H9 (cell line): ENCODE results near the gene IRF2. TPM values are rescaled to one million over a fixed set of nuclear protein-coding genes. Genes with fewer than 3 reads are reported as not detected.
A peak's percentile ranks its signal among the peaks of the same experiment; 100 is the strongest.

Source experiments
- DNase-seq: peaks from one replicate; pipeline ENCODE4 v3.0.0-alpha.2; 2017
- H2AFZ ChIP-seq: one replicate; pipeline ENCODE4 v1.6.1; 2013; ENCODE audit warnings: mild to moderate bottlenecking, low read length, control low read depth, moderate library complexity
- H2AK5ac ChIP-seq: 2 replicates; pipeline ENCODE4 v1.6.1; 2013; ENCODE audit warnings: low read length, control low read depth, mixed read lengths; ENCODE audit not compliant: insufficient read length
- H2BK120ac ChIP-seq: one replicate; pipeline ENCODE4 v1.6.1; 2013; ENCODE audit warnings: low read depth, mild to moderate bottlenecking, low read length, control low read depth, inconsistent platforms; ENCODE audit not compliant: poor library complexity, severe bottlenecking
- H2BK12ac ChIP-seq: 2 replicates; pipeline ENCODE4 v1.6.1; 2013; ENCODE audit warnings: low read length, control low read depth, mixed read lengths, low read depth; ENCODE audit not compliant: insufficient read length
- H2BK15ac ChIP-seq: 2 replicates; pipeline ENCODE4 v1.6.1; 2013; ENCODE audit warnings: low read depth, low read length, control low read depth
- H2BK20ac ChIP-seq: one replicate; pipeline ENCODE4 v1.6.1; 2013; ENCODE audit warnings: low read depth, mild to moderate bottlenecking, low read length, control low read depth, inconsistent platforms; ENCODE audit not compliant: poor library complexity, severe bottlenecking
- H2BK5ac ChIP-seq: 2 replicates; pipeline ENCODE4 v1.6.1; 2013; ENCODE audit warnings: low read length, control low read depth, mixed read lengths; ENCODE audit not compliant: insufficient read length
- H3K14ac ChIP-seq: 2 replicates; pipeline ENCODE4 v1.6.1; 2013; ENCODE audit warnings: low read length, control low read depth; ENCODE audit not compliant: insufficient read depth
- H3K18ac ChIP-seq: 2 replicates; pipeline ENCODE4 v1.6.1; 2013; ENCODE audit warnings: low read depth, mild to moderate bottlenecking, mixed read lengths, low read length, control low read depth; ENCODE audit not compliant: insufficient read length
- H3K23ac ChIP-seq: 2 replicates; pipeline ENCODE4 v1.6.1; 2013; ENCODE audit warnings: low read length, control low read depth, mixed read lengths, low read depth; ENCODE audit not compliant: insufficient read length
- H3K23me2 ChIP-seq: 2 replicates; pipeline ENCODE4 v1.6.1; 2013; ENCODE audit warnings: low read depth, mild to moderate bottlenecking, mixed read lengths, low read length, control low read depth; ENCODE audit not compliant: insufficient read length, poor library complexity, severe bottlenecking
- H3K27ac ChIP-seq: 2 replicates; pipeline ENCODE4 v1.5.1; 2013; ENCODE audit warnings: low read length, control low read depth, mixed read lengths, low read depth; ENCODE audit not compliant: insufficient read length
- H3K27me3 ChIP-seq: 2 replicates; pipeline ENCODE4 v1.6.1; 2013; ENCODE audit warnings: low read length, control low read depth, inconsistent platforms; ENCODE audit not compliant: insufficient read depth
- H3K4ac ChIP-seq: 2 replicates; pipeline ENCODE4 v1.6.1; 2013; ENCODE audit warnings: low read depth, mild to moderate bottlenecking, control low read depth, inconsistent platforms, low read length, moderate library complexity
- H3K4me1 ChIP-seq: 2 replicates; pipeline ENCODE4 v1.6.1; 2013; ENCODE audit warnings: low read length, control low read depth, inconsistent platforms; ENCODE audit not compliant: insufficient read depth
- H3K4me2 ChIP-seq: 2 replicates; pipeline ENCODE4 v1.6.1; 2013; ENCODE audit warnings: low read length, control low read depth, mixed read lengths; ENCODE audit not compliant: insufficient read length, insufficient read depth
- H3K56ac ChIP-seq: 2 replicates; pipeline ENCODE4 v1.6.1; 2013; ENCODE audit warnings: low read depth, mild to moderate bottlenecking, mixed read lengths, low read length, control low read depth; ENCODE audit not compliant: insufficient read length
- H3K79me1 ChIP-seq: 2 replicates; pipeline ENCODE4 v1.6.1; 2013; ENCODE audit warnings: low read depth, mild to moderate bottlenecking, moderate library complexity, low read length, control low read depth, inconsistent platforms; ENCODE audit not compliant: insufficient read depth, poor library complexity, severe bottlenecking
- H3K79me2 ChIP-seq: 2 replicates; pipeline ENCODE4 v1.6.1; 2013; ENCODE audit warnings: low read length, control low read depth, inconsistent platforms; ENCODE audit not compliant: insufficient read depth
- H3K9ac ChIP-seq: 2 replicates; pipeline ENCODE4 v1.6.1; 2013; ENCODE audit warnings: low read length, control low read depth, mixed read lengths; ENCODE audit not compliant: insufficient read length; ENCODE audit errors: extremely low read depth
- H3K9me3 ChIP-seq: one replicate; pipeline ENCODE4 v1.6.1; 2013; ENCODE audit warnings: low read depth, low read length, inconsistent platforms; ENCODE audit not compliant: control insufficient read depth
- H3T11ph ChIP-seq: one replicate; pipeline ENCODE4 v1.6.1; 2013; ENCODE audit warnings: mild to moderate bottlenecking, low read length, control low read depth, inconsistent platforms
- H4K20me1 ChIP-seq: one replicate; pipeline ENCODE4 v1.6.1; 2013; ENCODE audit not compliant: control insufficient read depth, insufficient read length, insufficient read depth
- H4K5ac ChIP-seq: 2 replicates; pipeline ENCODE4 v1.6.1; 2013; ENCODE audit warnings: low read depth, mild to moderate bottlenecking, mixed read lengths, low read length, control low read depth; ENCODE audit not compliant: insufficient read length
- H4K8ac ChIP-seq: replicated peaks from 2 replicates; pipeline ENCODE4 v1.6.1; 2013; ENCODE audit warnings: low read length, control low read depth, mixed read lengths, low read depth; ENCODE audit not compliant: insufficient read length
- H4K91ac ChIP-seq: 2 replicates; pipeline ENCODE4 v1.6.1; 2013; ENCODE audit warnings: low read depth, mild to moderate bottlenecking, moderate library complexity, mixed read lengths, low read length, control low read depth; ENCODE audit not compliant: insufficient read length
- H3K27ac Mint-ChIP-seq, 3 experiments: 2 replicates in 2 of 3; 3 replicates in 1 of 3; pipeline ENCODE4 v1.8.0; 2020 to 2021; ENCODE audit warnings: mixed read lengths in 3 of 3, mild to moderate bottlenecking in 1 of 3, moderate library complexity in 1 of 3
- H3K27me3 Mint-ChIP-seq: 2 replicates; pipeline ENCODE4 v1.8.0; 2021; ENCODE audit warnings: low read depth, mild to moderate bottlenecking, moderate library complexity, mixed read lengths
- H3K36me3 Mint-ChIP-seq, 3 experiments: 2 replicates in 2 of 3; 3 replicates in 1 of 3; pipeline ENCODE4 v1.8.0; 2020 to 2021; ENCODE audit warnings: low read depth in 3 of 3, mixed read lengths in 3 of 3; ENCODE audit not compliant: insufficient read depth in 1 of 3
- H3K4me1 Mint-ChIP-seq, 2 experiments: 2 replicates each; pipeline ENCODE4 v1.8.0; 2020; ENCODE audit warnings: mixed read lengths in 2 of 2
- H3K4me3 Mint-ChIP-seq, 2 experiments: 2 replicates in 1 of 2; 3 replicates in 1 of 2; pipeline ENCODE4 v1.8.0; 2020 to 2021; ENCODE audit warnings: mild to moderate bottlenecking in 2 of 2, mixed read lengths in 2 of 2, moderate library complexity in 1 of 2
- H3K9me3 Mint-ChIP-seq, 2 experiments: 2 replicates in 1 of 2; 3 replicates in 1 of 2; pipeline ENCODE4 v1.8.0; 2020; ENCODE audit warnings: mild to moderate bottlenecking in 2 of 2, mixed read lengths in 2 of 2, moderate library complexity in 1 of 2
- WGBS: extraction: QIAGEN DNeasy Blood & Tissue Kit; methylation state at CpG from one replicate; pipeline ENCODE4 v1.1.7; 2013; ENCODE audit warnings: missing lambda C conversion rate, low lambda C conversion rate, mixed read lengths; ENCODE audit not compliant: insufficient read length; ENCODE audit errors: extremely low coverage; 5-methylcytosine and 5-hydroxymethylcytosine counted together
- total RNA-seq: library from RNA; stranded (reverse); gene quantifications from 2 replicates; pipeline ENCODE4 v1.2.1, GENCODE V29; 2021
- TF ChIP-seq, protein P1 (sequence below): fragments of 200-600 bp; sonication (generic); conservative IDR thresholded peaks from 3 replicates; pipeline ENCODE4 v1.8.0; 2021; ENCODE audit warnings: antibody characterized with exemption, mild to moderate bottlenecking

The IRF2 gene
- total RNA-seq, 1 experiment from 2014 or later, result 13.5 TPM

- Histone ChIP-seq H3K9ac (no peak overlapping the region), H3T11ph (no peak overlapping the region), H3K79me2 (peaks cover 4% of the 10 kb centered on the region; the same call in 1 of the 2 replicates), H3K23me2 (no peaks in the 10 kb centered on the region), H3K18ac (no peak overlapping the region), H3K4me1 (peaks cover 14% of the 10 kb centered on the region; the same call in 1 of the 2 replicates), H4K8ac (no peak overlapping the region), H2AK5ac (no peak overlapping the region), H4K5ac (no peak overlapping the region), H4K91ac (no peak overlapping the region), H2BK120ac (no peak overlapping the region), H3K9me3 (no peaks in the 10 kb centered on the region), H4K20me1 (no peaks in the 10 kb centered on the region), H3K27me3 (no peaks in the 10 kb centered on the region), H3K4ac (no peak overlapping the region), H2BK15ac (no peak overlapping the region), H3K56ac (no peak overlapping the region), H3K23ac (no peak overlapping the region), H2AFZ (no peak overlapping the region), H2BK12ac (no peak overlapping the region), H2BK5ac (no peak overlapping the region), H3K79me1 (peaks cover 6% of the 10 kb centered on the region), H2BK20ac (no peak overlapping the region), H3K14ac (no peak overlapping the region), H3K4me2 (no peak overlapping the region), H3K27ac (no peak overlapping the region)
- H3K4me1 Mint-ChIP-seq, result peaks cover 58 to 67% of the 10 kb centered on the region in 2 experiments
- peaks cover 0 to 2% (median 0%) of the 10 kb centered on the region in 3 experiments; a peak in 2 of 7 replicates for H3K36me3 Mint-ChIP-seq
- no peaks in the 10 kb centered on the region for H3K9me3 Mint-ChIP-seq
- DNase-seq, result no peak
- H3K27me3 Mint-ChIP-seq, result no peaks in the 10 kb centered on the region
- 0 out of 5 replicates have a peak overlapping the region, but pooled peaks of 1 of the 2 experiments have one; percentile 13 for H3K4me3 Mint-ChIP-seq
- no CpG with 5 or more reads among the region's 2 CpGs for WGBS
- H3K27ac Mint-ChIP-seq, result no peak overlapping the region; a peak in 1 of 7 replicates
- TF ChIP-seq, protein P1, sequence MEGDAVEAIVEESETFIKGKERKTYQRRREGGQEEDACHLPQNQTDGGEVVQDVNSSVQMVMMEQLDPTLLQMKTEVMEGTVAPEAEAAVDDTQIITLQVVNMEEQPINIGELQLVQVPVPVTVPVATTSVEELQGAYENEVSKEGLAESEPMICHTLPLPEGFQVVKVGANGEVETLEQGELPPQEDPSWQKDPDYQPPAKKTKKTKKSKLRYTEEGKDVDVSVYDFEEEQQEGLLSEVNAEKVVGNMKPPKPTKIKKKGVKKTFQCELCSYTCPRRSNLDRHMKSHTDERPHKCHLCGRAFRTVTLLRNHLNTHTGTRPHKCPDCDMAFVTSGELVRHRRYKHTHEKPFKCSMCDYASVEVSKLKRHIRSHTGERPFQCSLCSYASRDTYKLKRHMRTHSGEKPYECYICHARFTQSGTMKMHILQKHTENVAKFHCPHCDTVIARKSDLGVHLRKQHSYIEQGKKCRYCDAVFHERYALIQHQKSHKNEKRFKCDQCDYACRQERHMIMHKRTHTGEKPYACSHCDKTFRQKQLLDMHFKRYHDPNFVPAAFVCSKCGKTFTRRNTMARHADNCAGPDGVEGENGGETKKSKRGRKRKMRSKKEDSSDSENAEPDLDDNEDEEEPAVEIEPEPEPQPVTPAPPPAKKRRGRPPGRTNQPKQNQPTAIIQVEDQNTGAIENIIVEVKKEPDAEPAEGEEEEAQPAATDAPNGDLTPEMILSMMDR, result no peak
These were observed 31.0 kb downstream of the IRF2 start for GRCh38 chr4:184443318-184443717.
